ENCODE measurements around the gene TBC1D4.

DNA sequence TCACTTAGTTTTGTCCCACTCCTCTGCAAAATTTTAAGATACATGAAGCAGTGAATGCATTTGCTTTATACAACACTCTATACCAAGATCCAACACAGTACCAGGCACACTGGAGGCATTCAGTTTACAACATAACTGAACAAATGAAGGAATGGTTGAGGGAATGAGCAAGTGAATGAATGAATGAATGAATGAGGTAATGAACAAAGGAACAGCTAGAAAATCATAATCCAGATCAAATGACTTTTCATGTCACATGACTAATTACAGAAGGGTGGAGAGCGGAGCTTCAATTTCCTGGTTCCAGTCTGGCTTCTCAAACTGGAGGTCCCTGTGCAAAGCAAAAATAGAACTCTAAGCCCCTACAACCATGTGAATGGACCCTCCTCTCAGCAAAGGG is 16.7 kb downstream of the TBC1D4 start:
- TF ChIP-seq, protein P1, sequence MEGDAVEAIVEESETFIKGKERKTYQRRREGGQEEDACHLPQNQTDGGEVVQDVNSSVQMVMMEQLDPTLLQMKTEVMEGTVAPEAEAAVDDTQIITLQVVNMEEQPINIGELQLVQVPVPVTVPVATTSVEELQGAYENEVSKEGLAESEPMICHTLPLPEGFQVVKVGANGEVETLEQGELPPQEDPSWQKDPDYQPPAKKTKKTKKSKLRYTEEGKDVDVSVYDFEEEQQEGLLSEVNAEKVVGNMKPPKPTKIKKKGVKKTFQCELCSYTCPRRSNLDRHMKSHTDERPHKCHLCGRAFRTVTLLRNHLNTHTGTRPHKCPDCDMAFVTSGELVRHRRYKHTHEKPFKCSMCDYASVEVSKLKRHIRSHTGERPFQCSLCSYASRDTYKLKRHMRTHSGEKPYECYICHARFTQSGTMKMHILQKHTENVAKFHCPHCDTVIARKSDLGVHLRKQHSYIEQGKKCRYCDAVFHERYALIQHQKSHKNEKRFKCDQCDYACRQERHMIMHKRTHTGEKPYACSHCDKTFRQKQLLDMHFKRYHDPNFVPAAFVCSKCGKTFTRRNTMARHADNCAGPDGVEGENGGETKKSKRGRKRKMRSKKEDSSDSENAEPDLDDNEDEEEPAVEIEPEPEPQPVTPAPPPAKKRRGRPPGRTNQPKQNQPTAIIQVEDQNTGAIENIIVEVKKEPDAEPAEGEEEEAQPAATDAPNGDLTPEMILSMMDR (IDR thresholded peaks at IDR 0.05): no peak
- no peak for TF ChIP-seq POLR2A (IDR thresholded peaks at IDR 0.05)

Data from right lobe of liver (tissue), 4 donors.